HEK293T (cell line): ENCODE results near the gene ING3.

Experiments
- CTCF ChIA-PET: fragments of 350-600 bp; formaldehyde crosslinking; extraction: SDS; loops from one replicate; lab custom pipeline; 2021; ENCODE audit warnings: antibody characterized with exemption, inconsistent platforms; lab: Yijun Ruan, JAX
- POLR2A ChIA-PET: fragments of 350-600 bp; formaldehyde crosslinking; extraction: SDS; loops from one replicate; lab custom pipeline; 2020; ENCODE audit warnings: antibody characterized with exemption, inconsistent platforms; lab: Yijun Ruan, JAX
- DNase-seq: peaks from one replicate; pipeline ENCODE4 v3.0.0; 2012; ENCODE audit warnings: mixed read lengths; ENCODE audit errors: extremely low spot score
- ARNT ChIP-seq: fragments of 450-650 bp; IDR thresholded peaks from 2 replicates; pipeline ENCODE4 v1.6.1; 2017; ENCODE audit warnings: mild to moderate bottlenecking
- BHLHE40 ChIP-seq: fragments of 450-650 bp; IDR thresholded peaks from 2 replicates; pipeline ENCODE4 v1.6.1; 2016; ENCODE audit warnings: mild to moderate bottlenecking, moderate library complexity, borderline replicate concordance
- CTBP1 ChIP-seq: fragments of 450-650 bp; IDR thresholded peaks from 2 replicates; pipeline ENCODE4 v1.6.1; 2016; ENCODE audit warnings: borderline replicate concordance
- ELF4 ChIP-seq: fragments of 450-650 bp; IDR thresholded peaks from 2 replicates; pipeline ENCODE4 v1.6.1; 2017; ENCODE audit warnings: antibody characterized with exemption
- FOXA1 ChIP-seq: fragments of 450-650 bp; IDR thresholded peaks from 2 replicates; pipeline ENCODE4 v1.6.1; 2016; ENCODE audit warnings: mild to moderate bottlenecking
- FOXK2 ChIP-seq: fragments of 450-650 bp; IDR thresholded peaks from 2 replicates; pipeline ENCODE4 v1.6.1; 2016; ENCODE audit warnings: mild to moderate bottlenecking
- FOXM1 ChIP-seq: fragments of 450-650 bp; IDR thresholded peaks from 2 replicates; pipeline ENCODE4 v1.6.1; 2017; ENCODE audit warnings: mild to moderate bottlenecking, borderline replicate concordance
- HDGF ChIP-seq: fragments of 450-650 bp; IDR thresholded peaks from 2 replicates; pipeline ENCODE4 v1.6.1; 2017; ENCODE audit warnings: antibody characterized with exemption, borderline replicate concordance
- L3MBTL2 ChIP-seq: fragments of 450-650 bp; conservative IDR thresholded peaks from 2 replicates; pipeline ENCODE4 v1.6.1; 2016; ENCODE audit warnings: mild to moderate bottlenecking
- LEF1 ChIP-seq: fragments of 450-650 bp; IDR thresholded peaks from 2 replicates; pipeline ENCODE4 v1.6.1; 2017; ENCODE audit warnings: mild to moderate bottlenecking, borderline replicate concordance
- NFRKB ChIP-seq: fragments of 450-650 bp; IDR thresholded peaks from 2 replicates; pipeline ENCODE4 v1.6.1; 2016; ENCODE audit warnings: mild to moderate bottlenecking, moderate library complexity
- SP1 ChIP-seq: fragments of 450-650 bp; IDR thresholded peaks from 2 replicates; pipeline ENCODE4 v1.6.1; 2017
- SUZ12 ChIP-seq: fragments of 450-650 bp; IDR thresholded peaks from 2 replicates; pipeline ENCODE4 v1.6.1; 2016; ENCODE audit warnings: mild to moderate bottlenecking
- TARDBP ChIP-seq: fragments of 450-650 bp; IDR thresholded peaks from 2 replicates; pipeline ENCODE4 v1.6.1; 2016
- ZNF384 ChIP-seq: fragments of 450-650 bp; IDR thresholded peaks from 2 replicates; pipeline ENCODE4 v1.6.1; 2016
- TF ChIP-seq, protein P1 (sequence below): fragments of 450-650 bp; IDR thresholded peaks from 2 replicates; pipeline ENCODE4 v1.6.1; 2016

Gene ING3

DNA sequence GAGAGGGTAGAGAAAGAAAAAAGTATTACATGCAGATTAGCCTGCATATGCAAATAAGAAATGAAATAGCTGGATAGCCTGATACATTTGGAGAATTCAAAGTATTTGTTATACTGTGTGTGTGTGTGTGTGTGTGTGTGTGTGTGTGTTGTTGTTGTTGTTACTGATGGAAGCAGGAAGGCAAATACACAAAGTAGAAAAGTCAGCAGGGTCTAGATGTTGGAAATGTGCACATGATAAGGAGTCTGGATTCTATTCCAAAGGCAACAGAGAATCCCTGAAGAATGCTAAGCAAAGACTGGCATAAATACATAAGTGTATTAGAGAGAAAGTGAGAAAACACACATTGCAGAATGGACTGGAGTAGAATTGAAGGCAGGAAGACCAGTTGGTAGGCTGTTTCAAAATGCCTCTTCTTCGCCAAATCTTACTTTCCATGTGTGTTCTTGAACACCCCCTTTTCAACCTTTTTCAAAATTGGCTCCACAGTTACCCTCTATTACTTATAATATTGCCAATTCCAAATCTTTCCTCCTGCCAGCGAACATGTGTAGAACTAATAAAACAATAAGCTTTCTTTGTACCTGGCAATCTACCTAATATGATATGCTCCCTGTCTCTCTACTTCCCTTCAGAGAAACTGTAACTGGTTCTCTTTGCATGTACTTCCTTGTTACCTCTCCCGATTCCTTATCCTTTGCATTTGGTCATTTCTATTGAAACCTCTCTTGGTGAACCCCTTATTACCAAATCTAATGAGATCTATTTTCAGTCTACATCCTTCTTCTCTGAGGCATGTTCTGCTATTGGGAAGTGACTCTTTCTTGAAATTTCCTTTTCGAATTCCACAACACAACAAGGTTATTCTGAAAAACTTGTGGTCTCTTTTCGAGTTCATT, 44.2 kb downstream of the ING3 start:
- POLR2A ChIA-PET = no interaction called here
- no peak for TF ChIP-seq TARDBP
- no peak for TF ChIP-seq LEF1
- no peak for TF ChIP-seq L3MBTL2
- TF ChIP-seq BHLHE40 = no peak
- no peak for TF ChIP-seq ARNT
- TF ChIP-seq FOXM1 = no peak
- TF ChIP-seq, protein P1, sequence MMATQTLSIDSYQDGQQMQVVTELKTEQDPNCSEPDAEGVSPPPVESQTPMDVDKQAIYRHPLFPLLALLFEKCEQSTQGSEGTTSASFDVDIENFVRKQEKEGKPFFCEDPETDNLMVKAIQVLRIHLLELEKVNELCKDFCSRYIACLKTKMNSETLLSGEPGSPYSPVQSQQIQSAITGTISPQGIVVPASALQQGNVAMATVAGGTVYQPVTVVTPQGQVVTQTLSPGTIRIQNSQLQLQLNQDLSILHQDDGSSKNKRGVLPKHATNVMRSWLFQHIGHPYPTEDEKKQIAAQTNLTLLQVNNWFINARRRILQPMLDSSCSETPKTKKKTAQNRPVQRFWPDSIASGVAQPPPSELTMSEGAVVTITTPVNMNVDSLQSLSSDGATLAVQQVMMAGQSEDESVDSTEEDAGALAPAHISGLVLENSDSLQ = no peak
- no peak for TF ChIP-seq ELF4
- CTCF ChIA-PET = no interaction called here
- DNase-seq = no peak

DNA sequence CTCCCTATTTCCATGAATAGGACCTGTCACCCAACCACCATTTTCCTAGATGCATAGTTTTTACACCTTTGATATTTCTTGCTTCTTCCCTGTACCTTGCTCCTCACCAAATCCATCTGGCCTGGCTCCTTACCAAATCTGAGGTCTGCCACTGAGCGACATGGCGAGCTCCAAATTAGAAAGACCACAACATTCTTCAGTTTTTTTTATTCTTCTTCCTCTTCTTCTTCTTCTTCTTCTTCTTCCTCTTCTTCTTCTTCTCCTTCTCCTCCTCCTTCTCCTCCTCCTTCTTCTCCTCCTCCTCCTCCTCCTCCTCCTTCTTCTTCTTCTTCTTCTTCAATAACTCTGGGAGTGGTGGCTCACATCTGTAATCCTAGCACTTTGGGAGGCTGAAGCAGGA, 45.1 kb downstream of the ING3 start:
- CTCF ChIA-PET = interaction anchor here (0.7 to 1.1 kb wide), 2 partner anchors 9 to 138 kb away, joined by 3 to 6 read pairs; no protein-coding TSS in a partner anchor
- TF ChIP-seq SP1 (no peak), FOXM1 (no peak), BHLHE40 (no peak)
- TF ChIP-seq, protein P1 = no peak
- POLR2A ChIA-PET = no interaction called here
- no peak for DNase-seq

DNA sequence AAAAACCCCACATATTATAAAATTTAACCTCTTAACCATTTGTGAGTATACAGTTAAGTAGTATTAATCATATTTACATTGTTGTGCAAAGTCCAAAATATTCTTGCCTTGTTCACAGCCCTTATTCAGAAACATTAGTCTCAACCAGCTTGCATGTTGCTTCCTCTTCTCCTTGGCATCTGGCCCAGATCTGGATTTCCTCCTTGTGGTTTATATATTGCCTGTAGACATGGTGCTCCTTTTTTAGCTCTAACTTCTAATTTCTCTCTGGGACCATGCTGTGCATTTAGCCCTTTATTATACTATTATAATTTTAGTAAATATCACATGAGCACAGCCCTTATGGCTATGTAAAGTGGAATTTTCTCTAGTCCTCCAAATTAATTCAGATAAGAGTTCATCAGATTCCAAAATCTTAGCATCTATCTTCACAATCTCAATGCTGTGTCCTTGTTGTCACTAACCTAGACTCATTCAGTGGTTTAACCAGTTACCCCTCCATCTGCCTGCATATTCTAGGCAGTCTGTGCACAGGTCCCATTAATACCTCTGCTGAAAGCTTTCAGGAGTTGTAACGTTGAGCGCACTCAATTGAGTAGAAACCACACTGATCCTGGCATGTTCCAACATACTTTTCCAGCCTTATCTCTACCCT, 45.9 kb downstream of the ING3 start:
- no peak for DNase-seq
- POLR2A ChIA-PET = no interaction called here
- TF ChIP-seq ELF4 = no peak
- TF ChIP-seq LEF1 = no peak
- no peak for TF ChIP-seq ZNF384
- TF ChIP-seq, protein P1 = no peak
- no peak for TF ChIP-seq BHLHE40
- no peak for TF ChIP-seq CTBP1
- TF ChIP-seq SP1 = no peak
- no peak for TF ChIP-seq NFRKB
- no peak for TF ChIP-seq FOXK2
- TF ChIP-seq FOXM1 = no peak
- TF ChIP-seq SUZ12 = no peak
- CTCF ChIA-PET = interaction anchor here (0.7 to 1.1 kb wide), 2 partner anchors 10 to 139 kb away, joined by 3 to 6 read pairs; no protein-coding TSS in a partner anchor

DNA sequence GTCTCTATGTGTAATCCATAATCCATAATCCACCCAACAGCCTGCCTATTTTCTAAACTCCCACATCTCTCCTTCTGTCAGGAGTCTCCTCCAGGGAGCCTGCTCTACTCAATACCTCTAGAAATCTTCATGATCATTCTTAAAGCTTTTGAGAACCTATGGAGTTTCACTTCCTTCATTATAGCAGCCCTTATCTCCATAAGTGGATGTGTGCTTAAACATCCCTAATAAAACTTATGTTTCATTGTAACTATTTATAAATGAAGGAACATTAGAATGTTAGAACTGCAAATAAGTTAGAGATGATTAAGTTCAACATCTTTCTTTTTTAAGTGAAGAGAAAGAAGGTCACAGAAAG, 46.4 kb downstream of the ING3 start:
- POLR2A ChIA-PET = no interaction called here
- no peak for DNase-seq

DNA sequence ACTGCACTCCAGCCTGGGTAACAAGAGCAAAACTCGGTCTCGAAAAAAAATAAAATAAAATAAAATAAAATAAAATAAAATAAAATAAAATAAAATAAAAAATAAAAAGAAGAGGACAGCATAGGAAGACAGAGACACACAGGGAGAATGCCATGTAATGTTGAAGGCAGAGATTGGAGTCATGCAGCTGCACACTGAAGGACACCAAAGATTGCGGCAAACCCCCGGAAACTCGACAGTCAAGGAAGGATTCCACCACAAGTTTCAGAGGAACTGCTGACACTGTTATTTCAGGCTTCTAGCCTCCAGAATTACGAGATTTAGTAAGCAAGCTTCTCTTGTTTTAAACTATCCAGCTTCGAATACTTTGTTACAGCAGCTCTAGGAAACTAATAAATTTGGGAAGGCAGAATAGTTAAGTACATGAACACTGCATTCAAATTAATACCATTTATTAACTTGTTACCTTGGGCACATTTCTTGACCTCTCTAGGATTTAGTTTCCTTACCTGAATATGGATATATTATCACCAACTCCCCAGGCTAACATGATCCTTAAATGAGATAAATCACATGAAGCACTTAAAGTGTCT, 47.4 kb downstream of the ING3 start:
- ChIA-PET CTCF (interaction anchor here (0.6 to 1.0 kb wide), 2 partner anchors 8 to 86 kb away, joined by 3 to 7 read pairs; no protein-coding TSS in a partner anchor), POLR2A (no interaction called here)
- DNase-seq = no peak
- TF ChIP-seq FOXK2 (no peak), LEF1 (no peak), NFRKB (no peak), L3MBTL2 (no peak), FOXA1 (no peak), FOXM1 (no peak), ELF4 (no peak), ZNF384 (no peak), SP1 (no peak)
- TF ChIP-seq, protein P1 = no peak

More for the DNA sequence above, 46.4 kb downstream of the ING3 start:
- TF ChIP-seq, protein P1 = no peak
- no peak for TF ChIP-seq CTBP1
- no peak for TF ChIP-seq BHLHE40
- no peak for TF ChIP-seq ARNT
- no peak for TF ChIP-seq LEF1
- TF ChIP-seq FOXM1 = no peak
- no peak for TF ChIP-seq SUZ12
- TF ChIP-seq HDGF = no peak
- TF ChIP-seq SP1 = no peak
- TF ChIP-seq NFRKB = no peak
- CTCF ChIA-PET = no interaction called here
